T-helper 22 cell (primary cell): ENCODE measurements around the gene RGS19.

Source experiments
- DNase-seq: peaks from one replicate; pipeline ENCODE4 v3.0.0-alpha.2; 2020; ENCODE audit warnings: low read depth

RGS19 gene

DNA sequence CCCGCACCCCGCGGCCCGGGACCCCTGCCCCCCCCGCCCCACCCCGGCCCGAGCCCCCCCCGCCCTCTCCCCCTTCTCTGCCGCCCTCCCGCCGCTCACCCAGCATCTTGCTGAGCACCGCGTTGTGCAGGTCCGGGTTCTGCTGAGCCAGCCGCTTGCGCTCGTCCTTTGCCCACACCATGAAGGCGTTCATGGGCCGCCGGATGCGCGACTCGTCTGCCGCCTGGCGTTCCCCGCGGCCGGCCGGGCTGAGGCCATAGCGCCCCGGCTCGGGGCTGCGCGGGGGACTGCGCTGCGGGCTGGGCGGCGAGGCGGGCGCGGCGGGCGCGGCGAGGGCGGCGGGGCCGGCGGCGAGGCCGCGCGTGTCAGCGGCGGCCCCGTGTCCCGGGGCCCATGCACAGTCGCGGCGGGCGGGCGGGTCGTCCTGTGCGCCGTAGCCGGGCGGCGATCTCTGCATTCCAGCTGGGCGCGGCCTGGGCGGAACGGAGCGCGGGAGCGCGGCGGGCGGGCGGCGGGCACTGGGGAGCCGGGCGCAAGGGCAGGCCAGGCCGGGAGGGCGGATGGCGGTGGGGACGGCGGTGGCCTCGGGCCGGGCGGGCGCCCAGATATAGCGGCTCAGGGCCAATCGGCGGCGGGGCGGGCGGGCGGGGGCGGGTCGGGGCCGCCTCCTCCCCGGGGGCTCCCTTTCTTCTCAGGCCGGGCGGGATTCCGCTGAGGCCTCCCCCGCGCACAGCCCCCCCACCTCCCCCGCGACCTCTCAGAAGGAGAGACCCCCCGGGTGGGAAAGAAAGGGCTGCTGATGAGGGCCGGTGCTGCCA, 30.0 kb downstream of the RGS19 start, which contains the start of gene SOX18:
Gene SOX18, minus strand, starts transcription at position 580 of the 818 bp plus-strand sequence. Its CDS starts 123 bp downstream, at position 457.
- DNase-seq, result no peak

- no peak for DNase-seq
Observed at GRCh38 chr20:64048402-64049044, 30.8 kb downstream of the RGS19 start.

DNA sequence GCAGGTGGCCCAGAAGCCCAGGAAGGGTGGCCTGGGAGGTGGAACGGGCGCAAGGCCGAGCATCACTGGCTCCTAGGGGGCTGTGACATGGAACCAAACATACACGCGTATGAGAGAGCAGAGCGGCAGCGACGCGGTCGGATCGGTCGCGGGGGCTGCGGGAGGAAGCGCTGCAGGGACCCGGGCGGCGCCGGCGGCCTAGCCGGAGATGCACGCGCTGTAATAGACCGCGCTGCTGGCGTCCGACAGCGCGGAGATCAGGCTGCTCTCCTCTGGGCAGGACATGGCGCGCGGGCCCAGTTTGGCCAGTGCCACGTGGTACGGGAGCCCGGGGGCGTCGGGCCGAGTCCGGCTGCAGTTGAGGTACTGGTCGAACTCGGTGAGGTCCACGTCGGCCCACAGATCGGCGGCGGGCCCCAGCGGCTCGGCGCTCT, 31.3 kb downstream of the RGS19 start:
- no peak for DNase-seq

DNA sequence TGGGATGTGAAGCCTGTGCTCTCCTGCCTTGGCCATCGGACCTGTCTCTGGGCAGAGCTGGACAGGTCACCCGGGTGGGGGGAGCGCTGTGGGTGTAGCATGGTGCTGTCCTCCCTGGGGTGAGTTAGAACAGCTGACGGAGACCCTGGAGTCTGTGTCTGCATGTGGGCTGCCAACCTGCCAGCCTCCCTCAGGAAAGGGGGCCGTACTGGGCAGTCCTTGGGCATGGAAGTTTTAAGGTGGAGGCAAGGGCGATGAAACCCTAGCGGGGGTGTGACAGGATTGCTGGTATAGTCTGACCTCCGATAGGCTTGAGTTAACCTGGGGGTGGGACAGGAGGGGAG, 32.3 kb downstream of the RGS19 start:
- DNase-seq, result no peak

DNA sequence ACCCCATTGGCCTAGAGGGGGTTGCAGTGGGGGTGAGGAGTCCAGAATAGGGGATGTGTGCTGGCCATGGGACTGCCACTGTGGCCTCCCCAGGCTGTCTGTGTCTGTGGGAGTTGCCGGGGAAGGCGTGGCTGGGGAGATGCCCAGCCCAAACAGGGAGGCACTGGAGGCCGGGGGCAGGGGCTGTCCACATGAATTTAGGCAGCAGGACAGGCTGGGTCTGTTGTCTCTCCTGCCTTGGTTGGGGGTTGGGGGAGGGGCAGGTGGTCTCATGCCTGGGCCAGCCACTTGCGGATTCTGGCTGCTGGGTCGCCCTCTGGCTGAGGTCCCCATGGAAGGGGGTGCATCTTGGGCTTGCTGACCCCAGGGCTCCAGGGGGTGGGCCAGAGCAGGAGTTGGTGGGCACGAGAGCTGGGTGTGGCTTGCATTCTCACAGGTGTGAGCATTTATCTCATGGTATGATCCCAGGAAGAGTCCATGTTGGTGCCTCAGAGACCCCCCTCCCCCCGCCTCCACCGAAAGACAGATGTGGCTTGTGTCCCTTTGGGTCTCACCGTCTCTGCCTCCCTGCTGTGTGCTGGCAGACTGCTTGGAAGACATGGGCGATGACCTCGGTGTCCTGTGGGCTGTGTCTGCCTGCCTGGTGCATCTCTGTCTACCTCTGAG, 33.8 kb downstream of the RGS19 start:
- DNase-seq, result no peak

DNA sequence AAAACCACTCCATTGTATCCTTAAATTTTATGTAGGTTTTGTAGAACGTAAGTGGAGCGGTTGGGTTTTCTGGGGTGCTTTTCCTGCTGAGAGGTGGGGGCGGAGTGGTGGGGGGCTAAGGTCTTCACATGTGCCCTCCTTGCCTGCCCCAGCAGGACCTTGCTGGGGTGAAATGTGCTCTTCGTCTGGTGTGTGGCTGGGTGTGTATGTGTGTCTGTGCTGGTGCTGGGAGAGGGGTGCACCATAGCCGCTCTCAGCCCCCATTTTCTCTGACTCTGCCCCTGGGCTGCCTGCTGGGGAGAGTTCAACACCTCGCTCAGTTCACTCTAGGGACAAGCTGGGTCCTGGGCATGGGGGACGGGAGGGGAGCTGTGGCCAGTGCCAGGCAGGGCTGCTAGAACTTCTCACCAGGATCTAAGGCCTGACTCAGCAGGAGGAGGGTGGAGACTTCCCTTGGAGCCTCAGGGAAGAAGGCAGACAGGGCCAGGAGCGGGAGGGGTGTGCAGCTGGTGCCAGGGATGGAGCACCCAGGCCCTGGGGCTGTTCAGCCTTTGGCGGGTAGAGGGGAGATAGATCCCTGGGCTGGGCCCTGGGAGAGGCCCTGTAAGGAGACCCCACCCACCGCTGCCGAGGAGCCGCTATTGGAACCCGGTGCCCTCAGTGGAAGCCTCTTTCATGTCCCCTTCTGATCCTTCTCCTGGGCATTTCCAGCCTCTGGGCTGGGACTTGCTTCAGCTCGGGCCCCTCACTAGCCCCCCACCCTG, 34.7 kb downstream of the RGS19 start:
- no peak for DNase-seq

DNA sequence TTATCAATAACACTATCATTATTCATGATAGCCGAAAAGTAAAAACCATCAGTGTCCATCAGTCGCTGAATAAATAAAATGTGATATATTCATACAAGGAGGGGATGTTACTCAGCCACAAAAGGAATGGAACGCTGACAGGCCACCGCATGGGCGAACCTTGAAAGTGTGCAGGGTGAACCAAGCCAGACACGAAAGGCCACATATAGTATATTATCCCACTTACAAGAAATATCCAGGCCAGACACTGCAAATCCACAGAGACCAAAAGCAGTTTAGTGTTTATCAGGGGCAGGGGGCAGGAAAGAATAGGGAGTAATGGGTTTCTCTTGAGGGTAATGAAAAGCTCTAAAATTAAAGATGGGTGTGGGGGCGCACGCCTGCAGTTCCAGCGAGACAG, 35.5 kb downstream of the RGS19 start:
- DNase-seq, result no peak

DNA sequence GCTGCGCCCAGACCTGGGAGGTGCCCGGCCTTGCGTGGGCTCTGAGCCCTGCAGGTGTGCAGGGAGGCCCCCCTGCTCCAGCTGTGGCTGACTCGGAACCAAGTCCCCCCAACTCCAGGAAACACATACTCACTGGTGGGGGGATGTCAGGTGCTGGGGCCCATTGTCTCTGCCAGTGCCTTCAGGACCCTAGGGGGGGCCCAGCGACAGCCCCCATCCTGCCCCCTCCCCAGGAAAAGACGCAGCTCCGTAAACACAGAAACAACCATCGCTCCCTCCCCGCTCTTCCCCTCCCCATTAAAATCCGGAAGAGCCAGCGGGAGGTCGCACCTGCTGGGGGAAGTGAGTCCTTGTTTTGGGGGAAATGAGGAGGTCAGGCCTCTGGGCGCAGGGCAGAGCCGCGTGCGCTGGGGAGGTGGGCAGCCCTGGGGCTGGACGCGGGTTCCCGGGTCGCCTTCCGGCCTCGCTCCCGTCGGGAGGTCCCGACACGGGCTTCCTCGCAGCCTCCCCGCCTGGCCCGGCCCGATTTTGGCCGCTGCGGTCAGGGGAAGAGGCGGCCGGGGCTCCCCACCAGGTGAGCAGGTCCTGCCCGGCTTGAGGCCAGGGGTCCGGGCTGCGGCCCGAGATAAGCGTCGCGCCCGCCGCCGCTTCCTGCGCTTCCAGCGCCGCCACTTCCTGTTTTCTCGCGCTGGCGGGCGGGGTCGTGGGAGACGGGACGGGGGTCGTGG, 37.1 kb downstream of the RGS19 start:
- DNase-seq, result no peak

GRCh38 chr20:64041781-64042053, 37.6 kb downstream of the RGS19 start:
- no peak for DNase-seq

GRCh38 chr20:64041040-64041780, 38.1 kb downstream of the RGS19 start:
- DNase-seq, result no peak

GRCh38 chr20:64040231-64041039, 38.9 kb downstream of the RGS19 start:
- no peak for DNase-seq

GRCh38 chr20:64039293-64040160, 39.8 kb downstream of the RGS19 start:
- no peak for DNase-seq

- peak; percentile 51 for DNase-seq
Observed at GRCh38 chr20:64038565-64039292, 40.6 kb downstream of the RGS19 start.

DNA sequence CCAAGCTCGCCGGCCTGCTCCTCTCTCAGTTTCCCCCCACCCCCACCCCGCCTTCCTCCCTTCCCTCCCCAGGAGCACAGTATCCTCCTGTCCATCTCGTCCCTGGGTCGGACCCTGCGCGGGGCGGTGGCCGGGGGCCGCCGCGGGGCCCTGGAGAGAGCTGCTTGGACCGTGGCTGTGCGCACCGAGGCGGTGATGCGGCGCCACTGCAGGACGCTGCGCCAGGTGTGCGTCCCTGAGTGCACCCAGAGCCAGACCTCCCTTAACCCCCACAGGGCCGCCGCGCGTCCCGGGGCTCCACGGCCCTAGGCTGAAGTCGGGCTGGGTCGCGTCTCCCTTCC, 41.1 kb downstream of the RGS19 start:
- DNase-seq, result no peak

DNA sequence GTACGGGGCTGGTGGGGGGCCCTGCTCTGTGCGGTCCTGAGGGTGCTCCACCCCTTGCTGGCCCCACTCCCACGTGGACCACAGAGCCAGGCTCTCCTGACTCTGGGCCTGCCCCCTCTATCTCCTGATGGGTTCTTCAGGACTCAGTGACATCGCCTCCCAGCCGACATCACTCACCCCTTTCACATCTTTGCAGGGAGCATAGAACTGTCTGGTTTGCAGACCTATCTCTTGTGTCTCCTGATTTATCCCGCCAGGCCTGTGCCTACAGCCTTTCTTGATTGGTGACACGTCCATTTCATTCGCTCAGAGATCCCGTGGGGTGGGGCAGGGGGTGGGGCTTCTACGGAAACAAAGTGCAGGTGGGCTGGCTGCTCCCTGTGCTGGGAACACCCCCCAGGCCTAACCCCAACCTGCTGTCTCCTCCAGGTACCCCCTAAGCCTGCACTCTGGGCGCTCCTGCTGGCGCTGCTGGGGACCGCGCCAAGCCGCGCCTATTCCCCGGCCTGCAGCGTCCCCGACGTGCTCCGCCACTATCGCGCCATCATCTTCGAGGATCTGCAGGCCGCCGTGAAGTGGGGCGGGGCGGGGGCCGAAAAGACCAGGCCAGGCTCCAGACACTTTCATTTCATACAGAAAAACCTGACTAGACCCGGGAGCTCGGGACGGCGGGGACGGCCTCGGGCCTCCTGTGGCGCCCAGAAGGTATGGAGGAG, 41.7 kb downstream of the RGS19 start:
- no peak for DNase-seq

DNA sequence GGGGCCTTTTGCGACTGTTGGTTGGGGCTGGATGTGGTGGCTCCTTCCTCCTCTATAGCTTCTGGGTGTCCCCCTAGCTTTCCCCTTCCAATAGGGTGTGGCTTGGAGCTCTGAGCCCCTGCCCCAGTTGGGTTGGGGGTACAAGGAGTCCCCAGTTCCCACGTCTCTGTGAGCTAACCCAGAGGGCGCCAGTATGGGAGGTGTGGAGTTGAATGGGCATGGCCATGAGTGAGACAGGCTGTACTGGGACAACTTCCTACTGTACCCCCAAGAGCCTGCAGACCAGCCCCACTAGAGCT, 42.2 kb downstream of the RGS19 start:
- DNase-seq, result no peak

DNA sequence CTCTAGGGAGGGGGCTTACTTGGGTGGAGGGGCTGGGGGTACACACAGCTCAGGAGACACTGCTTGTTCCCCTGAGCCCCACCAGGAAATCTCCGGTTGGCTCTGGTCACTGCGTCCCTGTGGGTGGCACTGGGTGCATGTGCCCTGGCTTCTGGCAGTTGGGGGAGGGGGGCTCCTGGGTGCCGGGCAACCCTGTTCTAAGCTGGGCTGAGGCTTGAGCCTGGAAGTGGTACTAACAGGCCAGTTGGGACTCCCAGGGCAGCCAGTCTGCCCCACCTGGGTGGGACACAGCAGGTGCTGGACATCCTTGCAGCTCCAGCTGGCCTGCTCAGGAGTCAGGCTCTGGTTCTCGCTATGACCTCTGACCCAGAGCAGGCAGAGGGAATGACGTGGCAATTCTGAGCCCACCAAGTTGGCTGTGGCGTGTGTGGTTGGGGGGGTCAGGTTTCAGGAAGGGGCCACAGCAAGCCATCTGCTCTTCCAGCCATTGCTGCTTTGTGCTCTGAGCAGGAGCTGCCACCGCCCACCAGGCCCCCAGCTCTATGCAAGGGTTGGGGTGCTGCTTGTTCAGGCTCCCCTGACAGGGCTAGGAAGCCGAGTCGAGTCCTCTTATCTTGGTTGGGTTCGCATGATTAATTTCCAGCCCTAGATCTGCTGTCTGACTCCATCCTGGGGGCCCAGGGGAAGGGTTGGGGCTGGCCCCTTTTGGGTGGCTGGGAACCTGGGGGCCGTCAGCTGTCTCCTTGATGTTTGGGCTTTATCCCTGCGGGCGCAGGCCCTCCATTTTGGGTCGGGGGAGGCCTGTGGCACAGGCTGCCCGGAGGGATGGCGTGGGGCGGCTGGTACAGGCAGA, 42.7 kb downstream of the RGS19 start:
- DNase-seq, result no peak
